HepG2 (cell line): Measurements from ENCODE around the gene PLEKHA6. TPM values are rescaled to one million over a fixed set of nuclear protein-coding genes. Genes with fewer than 3 reads are reported as not detected.

Experiments used
- CENPX ChIP-seq: sonication (generic); formaldehyde crosslinking; IDR thresholded peaks from 2 replicates; pipeline ENCODE4 v1.9.0; 2021; ENCODE audit warnings: mild to moderate bottlenecking, missing genetic modification reagents, moderate library complexity
- ELK4 ChIP-seq: sonication (generic); formaldehyde crosslinking; IDR thresholded peaks from 2 replicates; pipeline ENCODE4 v1.9.0; 2021; ENCODE audit warnings: missing genetic modification reagents, borderline replicate concordance
- FUBP1 ChIP-seq: sonication (generic); formaldehyde crosslinking; IDR thresholded peaks from 2 replicates; pipeline ENCODE4 v1.5.1; 2020; ENCODE audit warnings: missing genetic modification reagents, mild to moderate bottlenecking, borderline replicate concordance
- GABPA ChIP-seq, 2 experiments: IDR thresholded peaks; 2 replicates each; pipeline ENCODE4 v1.6.1; 2011 to 2016; ENCODE audit warnings: low read depth in 2 of 2, low read length in 1 of 2, missing biosample characterization in 1 of 2, missing genetic modification characterization in 1 of 2
- HMGXB4 ChIP-seq, 2 experiments: sonication (generic) in 1 of 2; formaldehyde crosslinking in 1 of 2; IDR thresholded peaks; 2 replicates each; pipeline versions ENCODE4 v1.4.0 to v1.6.1; 2018 to 2020; ENCODE audit warnings: missing genetic modification reagents in 2 of 2, borderline replicate concordance in 1 of 2, low read depth in 1 of 2, mild to moderate bottlenecking in 1 of 2, missing biosample characterization in 1 of 2
- HOMEZ ChIP-seq: IDR thresholded peaks from 2 replicates; pipeline ENCODE4 v1.6.1; 2016; ENCODE audit warnings: low read depth
- MNT ChIP-seq: fragments of 450-650 bp; IDR thresholded peaks from 2 replicates; pipeline ENCODE4 v1.6.1; 2016
- RAD21 ChIP-seq: fragments of 450-650 bp; formaldehyde crosslinking; IDR thresholded peaks from 2 replicates; pipeline ENCODE4 v1.5.0; 2020; ENCODE audit warnings: mild to moderate bottlenecking
- SCMH1 ChIP-seq: sonication (generic); formaldehyde crosslinking; IDR thresholded peaks from 2 replicates; pipeline ENCODE4 v1.9.0; 2021; ENCODE audit warnings: missing genetic modification reagents, mild to moderate bottlenecking, borderline replicate concordance
- SMC3 ChIP-seq: IDR thresholded peaks from 2 replicates; pipeline ENCODE4 v1.6.1; 2011; ENCODE audit warnings: low read length, improper control_type of control experiment
- THAP8 ChIP-seq: sonication (generic); formaldehyde crosslinking; IDR thresholded peaks from 2 replicates; pipeline ENCODE4 v1.5.1; 2020; ENCODE audit warnings: missing genetic modification reagents, mild to moderate bottlenecking, borderline replicate concordance
- ZNF160 ChIP-seq: sonication (generic); formaldehyde crosslinking; IDR thresholded peaks from 2 replicates; pipeline ENCODE4 v1.8.0; 2022; ENCODE audit warnings: mild to moderate bottlenecking, inconsistent platforms, missing genetic modification reagents
- ZNF292 ChIP-seq: sonication (generic); formaldehyde crosslinking; IDR thresholded peaks from 2 replicates; pipeline ENCODE4 v1.8.1; 2022; ENCODE audit warnings: mild to moderate bottlenecking, low read depth, missing genetic modification reagents, borderline replicate concordance
- ZNF33A ChIP-seq: sonication (generic); formaldehyde crosslinking; IDR thresholded peaks from 2 replicates; pipeline ENCODE4 v1.5.1; 2020; ENCODE audit warnings: missing genetic modification reagents, mild to moderate bottlenecking, moderate library complexity, borderline replicate concordance
- ZNF557 ChIP-seq: sonication (generic); formaldehyde crosslinking; IDR thresholded peaks from 2 replicates; pipeline ENCODE4 v1.4.0; 2020; ENCODE audit warnings: missing genetic modification reagents
- ZNF746 ChIP-seq: sonication (generic); formaldehyde crosslinking; IDR thresholded peaks from 2 replicates; pipeline ENCODE4 v1.8.0; 2022; ENCODE audit warnings: mild to moderate bottlenecking, missing genetic modification reagents
- ZNF766 ChIP-seq: sonication (generic); formaldehyde crosslinking; IDR thresholded peaks from 2 replicates; pipeline ENCODE4 v1.5.0; 2020; ENCODE audit warnings: missing genetic modification reagents, borderline replicate concordance
- ZNF839 ChIP-seq: sonication (generic); formaldehyde crosslinking; IDR thresholded peaks from 2 replicates; pipeline ENCODE4 v1.4.0; 2020; ENCODE audit warnings: missing genetic modification reagents, mild to moderate bottlenecking, borderline replicate concordance
- polyA plus RNA-seq, 8 experiments: library from polyadenylated mRNA; depleted of rRNA in 3 of 8; stranded (reverse) in 7 of 8; unstranded in 1 of 8; fragments of >200 nt; fragmentation: Illumina TruSeq in 4 of 8; extraction: Trizol in 4 of 8; gene quantifications; 2 replicates each; pipeline versions ENCODE4 v1.2.1 to v1.2.3, GENCODE V29; 2011 to 2016; ENCODE audit warnings: low read depth in 4 of 8, missing spikeins in 1 of 8, mixed read lengths in 1 of 8; ENCODE audit not compliant: insufficient read depth in 1 of 8
- total RNA-seq, 5 experiments: library from RNA; depleted of rRNA; stranded (reverse); fragments of >200 nt; fragmentation: Illumina TruSeq; extraction: Trizol; gene quantifications; 2 replicates each; pipeline ENCODE4 v1.2.3, GENCODE V29; 2016; ENCODE audit warnings: low read depth in 1 of 5

Gene PLEKHA6
- total and polyA plus RNA-seq, 2 of the 13 experiments (the other 11 are each of a cell fraction or from before 2014, with no cell fraction given), result 5.3 to 11.4 TPM

GRCh38 chr1:204377800-204378668, 18.3 kb upstream of the PLEKHA6 start (continued):
- TF ChIP-seq FUBP1 (CRISPR knock-in tag), result no peak
- no peak for TF ChIP-seq ZNF557 (CRISPR knock-in tag)
- TF ChIP-seq ZNF292 (CRISPR knock-in tag), result peak; percentile 61; the same call in 1 of the 2 replicates
- TF ChIP-seq SCMH1 (CRISPR knock-in tag), result no peak
- no peak for TF ChIP-seq ZNF766 (CRISPR knock-in tag)
- TF ChIP-seq ZNF160 (CRISPR knock-in tag), result no peak
- TF ChIP-seq HOMEZ (CRISPR knock-in tag), result no peak
- no peak for TF ChIP-seq MNT
- TF ChIP-seq THAP8 (CRISPR knock-in tag), result 0 out of 2 replicates have a peak, but pooled peaks have one; percentile 45
- no peak for TF ChIP-seq GABPA (IDR thresholded peaks at IDR 0.05; ENCODE audit: low read depth, low read length)
- peak; percentile 57; the same call in 1 of the 2 replicates for TF ChIP-seq GABPA (CRISPR knock-in tag; IDR thresholded peaks at IDR 0.05; ENCODE audit: low read depth)
- no peak for TF ChIP-seq RAD21 (CRISPR knock-in tag)
- 0 out of 2 replicates have a peak, but pooled peaks have one; percentile 14 for TF ChIP-seq ZNF746
- peak; percentile 21 to 71; a peak in 3 of 4 replicates for TF ChIP-seq HMGXB4 (CRISPR knock-in tag; IDR thresholded peaks at IDR 0.05; ENCODE audit: borderline replicate concordance in 1 of 2, low read depth in 1 of 2)
- TF ChIP-seq CENPX (CRISPR knock-in tag), result no peak
- TF ChIP-seq ELK4 (CRISPR knock-in tag), result no peak
- no peak for TF ChIP-seq ZNF33A (CRISPR knock-in tag)
- TF ChIP-seq SMC3, result no peak
- no peak for TF ChIP-seq ZNF839 (CRISPR knock-in tag)
